ENCODE measurements around the gene PLCXD1.

The PLCXD1 gene

GRCh38 chrX:331151-331824, 50.1 kb downstream of the PLCXD1 start:
- peak; percentile 65 for ATAC-seq
- Mint-ChIP-seq H3K27ac (peak overlapping the region in 1 of 2 donors; percentile 63), H3K4me3 (peak overlapping the region; percentile 68 to 72)

GRCh38 chrX:331825-332495, 50.8 kb downstream of the PLCXD1 start:
- DNase-seq (no peak), ATAC-seq (peak; percentile 6)
- H3K27me3 Mint-ChIP-seq, result peaks cover 5% of the 10 kb centered on the region
- H3K27ac Mint-ChIP-seq, result peak overlapping the region; percentile 19 to 63
- H3K4me3 Mint-ChIP-seq, result peak overlapping the region; percentile 68 to 72
- H3K4me1 Mint-ChIP-seq, result peaks cover 10% of the 10 kb centered on the region
- no peaks in the 10 kb centered on the region for H3K9me3 Mint-ChIP-seq

More at GRCh38 chrX:331151-331824, 50.1 kb downstream of the PLCXD1 start:
- no peak for DNase-seq
- Mint-ChIP-seq H3K9me3 (no peaks in the 10 kb centered on the region), H3K27me3 (peaks cover 5% of the 10 kb centered on the region), H3K4me1 (peaks cover 10% of the 10 kb centered on the region)

- ATAC-seq (no peak), DNase-seq (no peak)
- Mint-ChIP-seq H3K27ac (no peak overlapping the region), H3K27me3 (peaks cover 5% of the 10 kb centered on the region), H3K4me3 (no peak overlapping the region), H3K4me1 (peaks cover 10% of the 10 kb centered on the region), H3K9me3 (no peaks in the 10 kb centered on the region)
Observed at GRCh38 chrX:332496-332860, 51.3 kb downstream of the PLCXD1 start.

GRCh38 chrX:332916-333610, 51.9 kb downstream of the PLCXD1 start:
- ATAC-seq, result no peak
- Mint-ChIP-seq H3K27me3 (peaks cover 5% of the 10 kb centered on the region), H3K27ac (no peak overlapping the region), H3K9me3 (no peaks in the 10 kb centered on the region), H3K4me3 (no peak overlapping the region), H3K4me1 (peaks cover 10% of the 10 kb centered on the region)
- no peak for DNase-seq

- H3K4me3 Mint-ChIP-seq, result no peak overlapping the region
- no peak for DNase-seq
Observed at GRCh38 chrX:333611-334311, 52.6 kb downstream of the PLCXD1 start.

GRCh38 chrX:334331-334891, 53.2 kb downstream of the PLCXD1 start:
- Mint-ChIP-seq H3K27me3 (peaks cover 3% of the 10 kb centered on the region), H3K27ac (no peak overlapping the region), H3K4me3 (no peak overlapping the region), H3K4me1 (peaks cover 10% of the 10 kb centered on the region), H3K9me3 (no peaks in the 10 kb centered on the region)
- ATAC-seq (no peak), DNase-seq (no peak)

More at GRCh38 chrX:333611-334311, 52.6 kb downstream of the PLCXD1 start:
- peaks cover 10% of the 10 kb centered on the region for H3K4me1 Mint-ChIP-seq
- ATAC-seq, result no peak
- H3K27ac Mint-ChIP-seq, result no peak overlapping the region
- H3K9me3 Mint-ChIP-seq, result no peaks in the 10 kb centered on the region
- H3K27me3 Mint-ChIP-seq, result peaks cover 5% of the 10 kb centered on the region

GRCh38 chrX:334971-335757, 54.0 kb downstream of the PLCXD1 start:
- H3K4me1 Mint-ChIP-seq, result peaks cover 10% of the 10 kb centered on the region
- no peaks in the 10 kb centered on the region for H3K27me3 Mint-ChIP-seq
- DNase-seq, result no peak
- H3K4me3 Mint-ChIP-seq, result no peak overlapping the region
- no peaks in the 10 kb centered on the region for H3K9me3 Mint-ChIP-seq
- no peak for ATAC-seq
- H3K27ac Mint-ChIP-seq, result no peak overlapping the region

GRCh38 chrX:335758-336155, 54.6 kb downstream of the PLCXD1 start:
- no peaks in the 10 kb centered on the region for H3K27me3 Mint-ChIP-seq
- peaks cover 10% of the 10 kb centered on the region for H3K4me1 Mint-ChIP-seq
- H3K9me3 Mint-ChIP-seq, result no peaks in the 10 kb centered on the region
- DNase-seq, result no peak
- no peak overlapping the region for H3K4me3 Mint-ChIP-seq
- ATAC-seq, result no peak
- H3K27ac Mint-ChIP-seq, result no peak overlapping the region

- DNase-seq (no peak), ATAC-seq (no peak)
- Mint-ChIP-seq H3K4me1 (peaks cover 10% of the 10 kb centered on the region), H3K4me3 (no peak overlapping the region), H3K27ac (no peak overlapping the region), H3K27me3 (no peaks in the 10 kb centered on the region), H3K9me3 (no peaks in the 10 kb centered on the region)
Observed at GRCh38 chrX:336227-336626, 55.0 kb downstream of the PLCXD1 start.

- ATAC-seq, result no peak
Observed at GRCh38 chrX:337331-337831, 56.2 kb downstream of the PLCXD1 start.

GRCh38 chrX:338281-338835, 57.2 kb downstream of the PLCXD1 start:
- ATAC-seq (peak; percentile 36), DNase-seq (no peak)
- Mint-ChIP-seq H3K4me1 (no peaks in the 10 kb centered on the region), H3K27ac (peak overlapping the region in 1 of 2 donors; percentile 82), H3K4me3 (no peak overlapping the region), H3K27me3 (no peaks in the 10 kb centered on the region), H3K9me3 (peaks cover 0 to 4% of the 10 kb centered on the region in 2 donors)

More at GRCh38 chrX:337331-337831, 56.2 kb downstream of the PLCXD1 start:
- no peak overlapping the region for H3K4me3 Mint-ChIP-seq
- H3K4me1 Mint-ChIP-seq, result no peaks in the 10 kb centered on the region
- peaks cover 0 to 4% of the 10 kb centered on the region in 2 donors for H3K9me3 Mint-ChIP-seq
- no peaks in the 10 kb centered on the region for H3K27me3 Mint-ChIP-seq
- H3K27ac Mint-ChIP-seq, result no peak overlapping the region
- no peak for DNase-seq

GRCh38 chrX:338836-339400, 57.7 kb downstream of the PLCXD1 start:
- ATAC-seq, result peak; percentile 24
- peak overlapping the region in 1 of 2 donors; percentile 82 for H3K27ac Mint-ChIP-seq
- no peak for DNase-seq
- H3K4me1 Mint-ChIP-seq, result no peaks in the 10 kb centered on the region
- no peaks in the 10 kb centered on the region for H3K27me3 Mint-ChIP-seq
- H3K9me3 Mint-ChIP-seq, result peaks cover 0 to 4% of the 10 kb centered on the region in 2 donors
- no peak overlapping the region for H3K4me3 Mint-ChIP-seq

GRCh38 chrX:340121-340520, 58.9 kb downstream of the PLCXD1 start:
- Mint-ChIP-seq H3K27me3 (no peaks in the 10 kb centered on the region), H3K27ac (no peak overlapping the region), H3K4me1 (no peaks in the 10 kb centered on the region), H3K9me3 (peaks cover 0 to 4% of the 10 kb centered on the region in 2 donors), H3K4me3 (no peak overlapping the region)
- DNase-seq, result no peak
- ATAC-seq, result peak; percentile 41
